NCI-H2107 (cell line): Measurements from ENCODE around the gene KNL1.
"Not testable (repeated sequence)": the region's sequence is repeated elsewhere in the genome, so short reads cannot be mapped to it uniquely, and the experiment has no call there.

Source experiments
- DNase-seq: peaks from one replicate; lab custom pipeline; 2025; lab: John Stamatoyannopoulos, UW

KNL1 gene

GRCh38 chr15:40676906-40677305 lies 82.9 kb downstream of the KNL1 start:
- DNase-seq: not testable (repeated sequence)

- no peak for DNase-seq
These were observed 86.1 kb downstream of the KNL1 start for GRCh38 chr15:40680151-40680550.

GRCh38 chr15:40680959-40681358 lies 86.9 kb downstream of the KNL1 start:
- DNase-seq: not testable (repeated sequence)

DNA sequence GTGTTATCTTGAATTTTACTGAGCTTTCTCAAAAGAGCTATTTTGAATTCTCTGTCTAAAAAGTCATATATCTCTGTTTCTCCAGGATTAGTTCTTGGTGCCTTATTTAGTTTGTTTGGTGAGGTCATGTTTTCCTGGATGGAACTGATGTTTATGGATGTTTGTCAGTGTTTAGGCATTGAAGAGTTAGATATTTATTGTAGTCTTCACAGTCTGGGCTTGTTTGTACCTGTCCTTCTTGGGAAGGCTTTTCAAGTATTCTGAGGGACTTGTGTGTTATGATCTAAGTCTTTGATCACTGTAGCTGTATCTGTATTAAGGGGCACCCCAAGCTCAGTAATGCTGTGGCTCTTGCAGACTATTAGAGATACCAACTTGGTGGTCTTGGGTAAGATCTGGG lies 90.3 kb downstream of the KNL1 start:
- no peak for DNase-seq

DNA sequence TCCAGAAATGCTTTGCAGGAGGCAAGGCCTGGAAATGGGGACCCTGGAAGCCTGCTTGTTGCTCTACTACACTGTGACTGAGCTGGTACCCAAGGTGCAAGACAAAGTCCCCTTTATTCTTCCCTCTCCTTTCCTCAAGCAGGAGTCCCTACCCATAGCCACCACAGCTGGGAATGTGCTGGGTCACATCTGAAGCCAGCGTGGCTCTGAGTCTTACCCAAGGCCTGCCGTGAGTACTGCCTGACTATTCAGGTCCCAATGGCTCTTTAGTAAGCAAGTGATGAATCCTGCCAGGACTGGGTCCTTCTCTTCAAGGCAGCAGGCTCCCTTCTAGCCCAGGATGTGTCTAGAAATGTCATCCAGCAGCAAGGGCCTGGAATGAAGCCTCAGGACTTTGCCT lies 91.3 kb downstream of the KNL1 start:
- no peak for DNase-seq

DNA sequence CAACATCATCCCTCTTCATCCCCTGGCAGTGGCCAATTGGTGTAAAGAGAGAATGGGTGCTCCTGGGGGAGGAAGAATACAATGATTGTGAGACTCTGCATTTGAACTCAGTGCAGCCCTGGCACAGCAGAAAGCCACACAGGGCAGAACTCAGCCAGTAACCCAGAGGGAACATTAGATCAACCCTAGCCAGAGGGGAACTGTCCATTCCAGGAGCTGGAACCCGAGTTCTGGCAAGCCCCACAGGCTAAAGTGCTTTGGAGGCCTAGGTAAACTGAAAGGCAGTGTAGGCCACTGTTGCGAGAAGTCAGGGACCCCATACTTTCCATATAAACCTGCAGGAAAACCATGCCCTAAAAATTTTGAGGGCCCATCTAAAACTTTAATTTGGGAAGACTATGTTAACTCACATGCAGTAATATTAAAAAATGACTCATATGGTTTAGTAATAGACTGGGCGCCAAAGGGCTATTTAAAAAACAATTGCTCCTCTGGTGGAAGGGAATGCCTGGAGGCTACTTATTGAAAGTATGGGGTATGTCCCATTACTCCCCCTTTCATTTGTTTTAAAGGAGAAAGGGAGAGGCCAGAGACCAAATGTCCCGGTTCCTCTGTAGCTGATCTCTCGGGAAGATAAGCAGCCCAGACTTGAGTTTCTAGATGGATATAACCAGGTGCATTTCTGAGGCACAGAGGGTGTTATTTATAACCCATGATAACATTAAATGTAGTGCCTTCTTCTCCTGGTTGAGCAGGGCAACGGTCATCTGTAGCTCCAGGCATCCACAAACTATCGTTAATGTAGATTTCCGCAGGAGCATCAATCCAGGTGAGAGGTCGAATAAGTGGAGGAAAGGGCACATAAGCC lies 95.1 kb downstream of the KNL1 start:
- no peak for DNase-seq

DNA sequence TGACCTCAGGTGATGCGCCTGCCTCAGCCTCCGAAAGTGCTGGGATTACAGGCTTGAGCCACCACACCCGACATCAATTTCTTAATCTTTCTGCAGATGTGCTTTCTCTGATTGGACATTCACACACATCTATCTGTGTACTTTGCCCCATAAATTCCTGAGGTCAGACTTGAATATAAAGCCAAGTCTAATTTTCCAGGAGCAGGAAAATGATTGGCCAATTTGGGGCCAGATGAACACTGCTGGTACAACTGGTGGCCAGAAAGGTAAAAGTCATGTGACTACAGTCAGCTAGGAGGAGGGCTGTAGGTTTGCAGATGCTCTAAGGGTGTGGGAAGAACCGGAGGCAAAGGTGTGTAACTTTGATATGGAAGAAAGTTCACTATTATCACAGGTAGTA lies 97.7 kb downstream of the KNL1 start:
- DNase-seq: no peak

- DNase-seq: no peak
These were observed 100.0 kb downstream of the KNL1 start for GRCh38 chr15:40693904-40694687.

- peak; percentile 55 for DNase-seq
These were observed 100.8 kb downstream of the KNL1 start, which contains the start of gene RAD51 for GRCh38 chr15:40694688-40695468. RAD51 (plus strand) TSS chr15:40695174; CDS start chr15:40698759, 3,585 bp downstream.

DNA sequence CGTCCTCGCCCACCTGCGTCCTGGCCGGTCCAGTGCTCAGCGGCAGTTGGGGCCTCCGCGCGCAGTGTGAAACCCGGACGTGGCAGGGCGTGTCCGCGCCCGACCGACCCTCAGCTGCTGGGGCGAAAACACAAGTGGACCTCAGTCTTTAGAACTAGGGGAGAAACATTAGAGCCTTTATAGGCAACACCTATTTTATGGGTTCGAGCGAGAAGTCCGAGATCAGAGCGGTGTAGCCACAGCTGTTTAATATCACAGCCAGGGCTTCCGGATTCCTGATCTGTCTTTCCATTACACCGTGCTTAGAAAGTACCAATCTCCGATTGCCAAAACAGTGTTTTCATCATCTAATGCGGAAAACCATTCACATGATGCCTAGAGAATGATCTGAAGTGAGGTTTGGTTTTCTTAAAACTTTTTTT lies 101.4 kb downstream of the KNL1 start:
- no peak for DNase-seq

DNA sequence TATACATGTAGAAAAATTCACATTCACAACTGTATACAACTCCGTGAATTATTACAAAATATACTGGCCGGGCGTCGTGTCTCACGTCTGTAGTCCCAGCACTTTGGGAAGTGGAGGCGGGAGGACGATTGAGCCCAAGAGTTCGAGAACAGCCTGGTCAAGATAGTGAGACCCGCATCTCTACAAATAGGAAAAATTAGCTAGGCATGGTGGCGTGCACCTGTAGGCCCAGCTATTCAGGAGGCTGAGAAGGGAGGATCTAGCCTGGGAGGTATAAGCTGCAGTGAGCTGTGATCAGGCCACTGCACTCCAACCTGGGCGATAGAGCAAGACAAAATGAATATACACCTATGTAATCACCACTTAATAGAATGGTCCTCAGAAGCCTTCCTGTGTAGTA lies 102.2 kb downstream of the KNL1 start:
- no peak for DNase-seq

DNA sequence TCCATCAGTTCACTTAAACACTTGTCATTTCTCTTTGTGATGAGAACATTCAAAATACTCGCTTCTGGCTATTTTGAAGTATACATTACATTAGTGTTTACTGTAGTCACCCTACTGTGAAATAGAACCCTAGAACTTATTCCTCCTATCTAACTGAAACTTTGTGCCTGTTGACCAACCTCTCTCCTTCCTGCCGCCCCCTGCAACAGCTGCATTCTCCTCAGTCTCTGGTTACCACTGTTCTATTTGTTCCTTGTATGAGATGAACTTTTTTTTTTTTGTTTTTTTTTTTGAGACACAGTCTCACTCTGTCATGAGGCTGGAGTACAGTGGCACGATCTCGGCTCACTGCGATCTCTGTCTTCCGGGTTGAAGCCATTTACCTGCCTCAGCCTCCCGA lies 103.9 kb downstream of the KNL1 start:
- DNase-seq: no peak

DNA sequence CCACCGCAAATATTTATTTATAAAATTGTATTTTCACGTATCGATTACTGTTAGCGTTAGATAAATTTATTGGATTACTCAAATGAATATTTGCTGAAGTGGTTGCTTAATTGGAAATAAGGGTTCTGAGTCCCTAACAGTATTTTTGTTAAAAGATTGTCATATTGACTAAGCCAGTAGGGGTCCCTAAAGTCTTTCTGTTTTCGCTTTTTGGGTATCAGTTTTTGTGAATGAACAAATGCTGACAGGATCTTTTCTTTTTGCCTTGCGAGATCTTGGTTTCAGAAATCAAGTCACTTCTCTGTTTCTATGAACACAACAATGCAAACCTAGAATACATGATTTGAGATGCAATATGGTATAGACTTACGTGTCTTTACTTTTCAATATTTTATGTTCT lies 108.0 kb downstream of the KNL1 start:
- no peak for DNase-seq

DNA sequence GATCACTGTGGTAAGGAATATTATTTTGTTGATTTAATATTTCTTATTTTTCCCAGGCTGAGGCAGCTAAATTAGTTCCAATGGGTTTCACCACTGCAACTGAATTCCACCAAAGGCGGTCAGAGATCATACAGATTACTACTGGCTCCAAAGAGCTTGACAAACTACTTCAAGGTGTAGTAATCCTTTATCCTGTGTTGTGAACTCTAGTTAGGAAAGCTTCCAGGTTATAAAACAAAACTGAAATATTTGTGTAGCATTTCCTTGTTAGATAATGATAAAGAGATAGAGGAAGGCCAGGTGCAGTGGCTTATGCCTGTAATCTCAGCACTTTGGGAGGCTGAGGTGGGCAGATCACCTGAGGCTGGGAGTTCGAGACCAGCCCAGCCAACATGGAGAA lies 112.1 kb downstream of the KNL1 start:
- DNase-seq: no peak
